ENCODE results near the gene EXOC6B.

DNA sequence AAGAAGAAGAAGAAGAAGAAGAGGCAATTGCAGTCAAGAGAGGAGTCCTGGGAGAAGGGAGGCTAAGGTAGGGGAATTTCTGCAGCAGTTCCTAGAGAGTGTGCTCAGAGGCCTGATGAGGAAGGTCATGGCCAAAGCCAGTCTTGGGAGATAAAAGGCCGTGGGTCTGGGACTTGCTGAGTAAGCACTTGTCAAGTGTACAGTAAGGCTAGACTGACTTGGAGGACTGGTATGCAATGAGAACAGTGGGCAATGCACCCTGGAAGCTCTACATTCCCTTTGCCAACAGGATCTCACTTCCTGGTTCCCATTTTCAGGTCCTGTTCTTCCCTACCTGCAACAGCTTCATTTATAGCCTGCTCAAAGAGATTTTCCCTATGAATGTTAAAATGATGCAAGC, 649.6 kb downstream of the EXOC6B start:
- TF ChIP-seq CTCF (IDR thresholded peaks at IDR 0.05) = no peak
- TF ChIP-seq POLR2A (IDR thresholded peaks at IDR 0.05) = no peak
